Stimulated activated naive B cell treated with anti-CD40 and anti-IgM and Interleukin-4, amounts not matched to agents 10 μg/mL and 1 μg/mL and 100 μg/mL, for 72 hours (primary cell): ENCODE results near the gene IDI2.
"Not testable (repeated sequence)": the region's sequence is repeated elsewhere in the genome, so short reads cannot be mapped to it uniquely, and the experiment has no call there.

Experiments
- ATAC-seq, 2 donors: fragments of 150-1000 bp; cut with Tn5 transposase; replicated peaks; 2 replicates each; pipeline ENCODE4 v1.10.0; 2021; ENCODE audit warnings: moderate library complexity in 1 of 2
- DNase-seq: peaks from one replicate; pipeline ENCODE4 v3.0.0; 2021
- H3K27ac Mint-ChIP-seq: one replicate; pipeline ENCODE4 v1.8.0; 2022; ENCODE audit warnings: mild to moderate bottlenecking, mixed read lengths
- H3K27me3 Mint-ChIP-seq, 2 donors: one replicate each; pipeline ENCODE4 v1.8.0; 2022; ENCODE audit warnings: mixed read lengths in 2 of 2
- H3K36me3 Mint-ChIP-seq, 2 donors: one replicate each; pipeline ENCODE4 v1.8.0; 2022; ENCODE audit warnings: mixed read lengths in 2 of 2, mild to moderate bottlenecking in 1 of 2
- H3K4me1 Mint-ChIP-seq, 2 donors: one replicate each; pipeline ENCODE4 v1.8.0; 2022; ENCODE audit warnings: mixed read lengths in 2 of 2, mild to moderate bottlenecking in 1 of 2
- H3K4me3 Mint-ChIP-seq, 2 donors: one replicate each; pipeline ENCODE4 v1.8.0; 2022; ENCODE audit warnings: mild to moderate bottlenecking in 2 of 2, mixed read lengths in 2 of 2, moderate library complexity in 1 of 2
- H3K9me3 Mint-ChIP-seq, 2 donors: one replicate each; pipeline ENCODE4 v1.8.0; 2022; ENCODE audit warnings: mixed read lengths in 2 of 2, mild to moderate bottlenecking in 1 of 2

The IDI2 gene

DNA sequence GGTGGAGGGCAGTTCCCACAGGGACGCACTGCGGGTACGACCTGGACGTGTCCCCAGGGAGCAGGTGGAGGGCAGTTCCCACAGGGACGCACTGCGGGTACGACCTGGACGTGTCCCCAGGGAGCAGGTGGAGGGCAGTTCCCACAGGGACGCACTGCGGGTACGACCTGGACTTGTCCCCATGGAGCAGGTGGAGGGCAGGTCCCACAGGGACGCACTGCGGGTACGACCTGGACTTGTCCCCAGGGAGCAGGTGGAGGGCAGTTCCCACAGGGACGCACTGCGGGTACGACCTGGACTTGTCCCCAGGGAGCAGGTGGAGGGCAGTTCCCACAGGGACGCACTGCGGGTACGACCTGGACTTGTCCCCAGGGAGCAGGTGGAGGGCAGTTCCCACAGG lies 13.1 kb upstream of the IDI2 start:
- not testable (repeated sequence) for ATAC-seq, DNase-seq, H3K4me3 Mint-ChIP-seq, H3K27ac Mint-ChIP-seq, H3K27me3 Mint-ChIP-seq, H3K9me3 Mint-ChIP-seq
- Mint-ChIP-seq H3K36me3 (peaks cover 29 to 42% of the 10 kb centered on the region in 2 donors), H3K4me1 (peaks cover 20 to 27% of the 10 kb centered on the region in 2 donors)

DNA sequence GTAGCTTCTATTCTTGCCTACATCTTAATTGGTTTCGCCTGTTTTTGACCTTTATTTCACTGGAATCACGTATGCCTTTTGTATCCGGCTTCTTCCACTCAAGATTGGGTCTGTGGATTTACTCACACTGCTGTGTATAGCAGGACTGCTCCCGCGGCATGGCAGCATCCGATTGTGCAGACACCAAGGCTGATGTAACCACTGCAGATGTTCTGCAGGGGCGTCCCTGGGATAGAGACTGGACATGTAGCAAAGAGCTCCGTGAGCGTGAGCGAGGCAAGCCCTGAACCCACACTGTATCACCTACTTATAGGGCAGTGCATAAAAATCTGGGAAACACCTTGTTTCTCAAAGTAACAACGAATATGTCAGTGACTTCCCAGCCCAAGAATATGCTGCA lies 11.4 kb upstream of the IDI2 start:
- DNase-seq (no peak), ATAC-seq (no peak)
- Mint-ChIP-seq H3K4me1 (peaks cover 16 to 19% of the 10 kb centered on the region in 2 donors), H3K27ac (peak overlapping the region; percentile 78), H3K27me3 (no peaks in the 10 kb centered on the region), H3K9me3 (no peaks in the 10 kb centered on the region), H3K4me3 (no peak overlapping the region), H3K36me3 (peaks cover 22 to 38% of the 10 kb centered on the region in 2 donors)

DNA sequence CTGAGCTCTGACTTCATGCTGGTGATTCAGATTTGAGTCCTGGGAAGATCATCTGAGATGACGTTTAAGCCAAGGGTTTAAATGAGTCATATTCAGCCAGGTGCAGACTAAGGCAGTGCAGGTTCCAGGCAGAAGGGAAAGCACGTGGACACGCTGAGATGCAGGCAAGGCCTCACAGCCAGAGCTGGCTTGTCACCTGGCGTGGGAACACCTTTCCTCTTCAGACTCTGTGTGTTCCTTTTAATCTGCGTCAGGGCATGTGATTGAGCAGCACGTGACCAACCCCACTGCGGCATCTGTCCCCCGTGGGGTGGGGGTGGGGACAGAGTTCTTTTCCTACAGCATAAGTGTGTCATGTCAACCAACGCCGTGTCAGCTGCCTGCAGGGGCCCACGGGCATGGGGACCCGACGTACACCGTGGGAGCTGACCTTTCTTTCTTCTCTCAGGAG lies 10.7 kb upstream of the IDI2 start:
- peak; percentile 42 for DNase-seq
- Mint-ChIP-seq H3K9me3 (no peaks in the 10 kb centered on the region), H3K27ac (peak overlapping the region; percentile 93)

DNA sequence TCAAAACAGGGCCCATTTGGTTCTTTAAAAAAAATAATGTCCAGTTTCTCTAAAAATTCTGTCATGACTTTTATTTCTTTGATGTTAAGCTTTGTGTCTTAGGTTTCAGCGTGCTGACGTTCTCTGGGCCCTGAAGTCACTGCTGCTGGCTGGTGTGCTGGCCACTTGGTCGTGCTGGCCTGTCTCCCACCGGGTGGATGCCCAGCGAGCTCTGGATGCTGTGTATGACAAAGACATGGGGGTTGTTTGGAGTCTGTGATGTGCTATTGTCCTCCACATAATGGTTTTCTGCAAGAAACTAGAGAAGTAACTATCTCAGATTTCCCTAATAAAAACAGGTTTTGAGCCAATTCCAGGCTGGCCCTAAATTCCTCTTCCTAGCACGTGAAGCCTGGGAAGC lies 9.5 kb upstream of the IDI2 start:
- DNase-seq (no peak), ATAC-seq (no peak)
- Mint-ChIP-seq H3K4me1 (peaks cover 14 to 19% of the 10 kb centered on the region in 2 donors), H3K4me3 (no peak overlapping the region), H3K27me3 (no peaks in the 10 kb centered on the region), H3K36me3 (peaks cover 21 to 33% of the 10 kb centered on the region in 2 donors), H3K27ac (no peak overlapping the region), H3K9me3 (no peaks in the 10 kb centered on the region)

More for the DNA sequence above, 10.7 kb upstream of the IDI2 start:
- no peak overlapping the region for H3K4me3 Mint-ChIP-seq
- H3K27me3 Mint-ChIP-seq = no peaks in the 10 kb centered on the region
- H3K4me1 Mint-ChIP-seq = peaks cover 16 to 19% of the 10 kb centered on the region in 2 donors
- ATAC-seq = peak; percentile 60 to 97
- peaks cover 22 to 38% of the 10 kb centered on the region in 2 donors for H3K36me3 Mint-ChIP-seq

DNA sequence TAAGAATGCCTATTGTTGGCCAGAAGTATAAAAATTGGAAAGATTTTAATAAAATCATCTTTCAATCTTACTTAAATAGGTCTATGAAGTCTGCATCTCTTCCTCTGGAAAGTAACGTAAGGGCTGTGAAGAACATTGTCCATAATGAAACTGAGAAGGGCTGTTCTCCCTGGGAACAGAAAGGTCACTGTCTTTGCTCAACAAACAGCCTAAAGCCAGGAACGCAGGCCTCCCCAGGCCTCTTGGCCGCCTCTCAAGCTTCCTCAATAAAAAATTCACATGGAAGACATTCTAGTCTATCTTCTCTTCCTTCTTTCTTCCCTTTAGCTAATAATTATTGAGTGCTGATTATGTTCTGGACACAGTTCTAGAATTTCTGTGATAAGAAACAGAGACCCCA lies 9.1 kb upstream of the IDI2 start:
- Mint-ChIP-seq H3K27me3 (no peaks in the 10 kb centered on the region), H3K27ac (no peak overlapping the region), H3K4me3 (no peak overlapping the region), H3K36me3 (peaks cover 19 to 31% of the 10 kb centered on the region in 2 donors), H3K4me1 (peaks cover 12 to 19% of the 10 kb centered on the region in 2 donors), H3K9me3 (no peaks in the 10 kb centered on the region)
- DNase-seq = no peak
- no peak for ATAC-seq

DNA sequence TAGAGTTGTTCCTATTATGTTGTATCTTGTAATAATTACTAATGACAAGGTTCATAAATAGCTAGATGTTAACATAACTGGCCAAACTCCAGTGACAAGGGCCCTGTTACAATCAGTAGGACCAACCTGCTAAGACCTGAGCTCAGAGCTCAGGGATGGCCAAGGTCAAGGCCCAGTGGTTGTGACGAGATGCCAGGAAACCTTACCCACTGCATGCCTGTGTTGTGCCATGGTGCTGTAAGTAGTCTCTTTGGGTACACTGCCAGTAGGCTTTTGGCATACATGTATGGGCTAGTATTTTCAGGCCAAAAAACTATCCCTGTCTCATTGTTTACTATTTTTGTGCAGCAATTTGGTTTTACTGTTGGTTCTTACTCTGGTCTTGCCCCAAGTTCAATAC lies 7.9 kb upstream of the IDI2 start:
- peaks cover 12 to 19% of the 10 kb centered on the region in 2 donors for H3K4me1 Mint-ChIP-seq
- peaks cover 19 to 32% of the 10 kb centered on the region in 2 donors for H3K36me3 Mint-ChIP-seq
- H3K4me3 Mint-ChIP-seq = no peak overlapping the region
- ATAC-seq = no peak
- no peaks in the 10 kb centered on the region for H3K9me3 Mint-ChIP-seq
- H3K27ac Mint-ChIP-seq = no peak overlapping the region
- H3K27me3 Mint-ChIP-seq = no peaks in the 10 kb centered on the region
- DNase-seq = no peak

DNA sequence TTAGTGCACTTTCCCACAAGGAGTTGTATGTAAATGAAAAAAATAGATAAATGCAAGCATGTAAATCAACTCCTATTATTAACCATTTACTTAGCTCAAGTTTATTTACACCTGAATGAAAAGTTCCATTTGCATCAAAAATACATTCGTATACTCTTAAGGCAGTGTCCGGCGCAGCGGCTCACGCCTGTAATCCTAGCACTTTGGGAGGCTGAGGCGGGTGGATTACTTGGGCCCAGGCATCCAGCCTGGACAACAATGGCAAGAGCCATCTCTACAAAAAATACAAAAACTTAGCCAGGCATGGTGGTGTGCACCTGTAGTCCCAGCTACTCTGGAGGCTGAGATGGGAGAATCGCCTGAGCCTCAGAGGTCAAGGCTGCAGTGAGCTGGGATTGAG lies 4.2 kb upstream of the IDI2 start:
- ATAC-seq (no peak), DNase-seq (no peak)
- Mint-ChIP-seq H3K4me3 (no peak overlapping the region), H3K27ac (no peak overlapping the region), H3K36me3 (peaks cover 7 to 14% of the 10 kb centered on the region in 2 donors), H3K9me3 (no peaks in the 10 kb centered on the region), H3K27me3 (no peaks in the 10 kb centered on the region), H3K4me1 (no peaks in the 10 kb centered on the region)

DNA sequence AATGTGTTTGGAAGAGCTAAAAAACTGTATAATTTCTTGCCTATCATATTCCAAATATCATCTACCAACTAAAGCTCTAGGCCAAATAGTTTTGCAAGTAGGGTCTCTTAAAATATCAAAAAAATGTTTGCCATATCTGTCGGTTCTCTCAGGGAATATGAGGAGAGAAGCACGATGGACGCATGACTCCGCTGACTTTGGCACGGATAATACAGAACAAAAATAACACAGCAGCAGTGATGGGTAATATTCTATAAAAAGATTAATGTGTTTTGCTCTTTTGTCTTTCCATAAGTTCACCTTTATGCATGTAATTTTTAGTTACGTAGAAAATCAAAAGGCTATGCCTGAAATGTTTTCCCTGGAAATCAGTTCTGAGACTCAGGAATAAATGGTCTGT lies 919 bp upstream of the IDI2 start:
- H3K27ac Mint-ChIP-seq = no peak overlapping the region
- ATAC-seq = no peak
- H3K4me3 Mint-ChIP-seq = no peak overlapping the region
- no peaks in the 10 kb centered on the region for H3K27me3 Mint-ChIP-seq
- H3K36me3 Mint-ChIP-seq = peaks cover 19 to 30% of the 10 kb centered on the region in 2 donors
- no peaks in the 10 kb centered on the region for H3K4me1 Mint-ChIP-seq
- no peaks in the 10 kb centered on the region for H3K9me3 Mint-ChIP-seq
- no peak for DNase-seq

DNA sequence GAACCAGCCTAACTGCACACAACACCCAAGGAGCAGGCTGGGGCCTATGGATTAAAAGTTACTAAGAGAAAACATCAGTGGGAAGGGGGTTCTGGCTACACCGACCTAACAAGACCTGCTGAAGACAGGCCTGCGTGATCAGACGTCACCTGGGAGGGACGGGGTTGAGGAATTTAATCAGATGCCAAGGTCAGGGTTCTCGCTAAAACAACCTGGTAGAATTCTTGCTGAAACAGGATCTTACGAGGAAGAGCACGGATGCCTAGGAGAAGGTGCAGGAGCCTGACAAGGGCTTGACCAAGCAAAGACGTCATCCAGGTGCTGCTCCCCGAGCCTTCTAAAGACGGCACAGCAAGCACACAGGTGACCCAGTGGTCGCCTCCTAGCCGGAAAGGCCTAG lies 1.6 kb downstream of the IDI2 start:
- ATAC-seq = no peak
- Mint-ChIP-seq H3K4me1 (no peaks in the 10 kb centered on the region), H3K27me3 (no peaks in the 10 kb centered on the region), H3K36me3 (peaks cover 25 to 53% of the 10 kb centered on the region in 2 donors), H3K4me3 (no peak overlapping the region), H3K27ac (no peak overlapping the region), H3K9me3 (no peaks in the 10 kb centered on the region)
- DNase-seq = no peak

DNA sequence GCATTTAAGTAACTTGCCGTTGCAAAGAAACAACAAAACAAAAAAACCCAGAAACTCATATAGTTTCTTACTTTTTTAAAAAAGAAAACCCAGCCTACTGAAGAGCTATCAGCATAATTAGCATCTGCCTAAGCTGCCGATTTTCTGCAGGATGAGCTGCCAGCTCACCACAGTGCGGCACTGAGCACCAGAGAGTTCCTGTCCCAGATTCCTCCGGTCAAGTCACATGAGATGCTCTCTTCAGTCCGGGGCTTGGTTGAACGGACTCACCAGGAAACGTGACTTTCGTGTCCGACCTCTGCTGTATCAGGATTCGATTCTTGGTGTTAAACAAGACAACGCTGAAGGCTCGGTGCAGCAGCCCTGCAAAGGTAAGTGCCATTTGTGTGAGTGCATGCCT lies 3.2 kb downstream of the IDI2 start:
- H3K27ac Mint-ChIP-seq = no peak overlapping the region
- H3K4me1 Mint-ChIP-seq = no peaks in the 10 kb centered on the region
- peaks cover 27 to 61% of the 10 kb centered on the region in 2 donors for H3K36me3 Mint-ChIP-seq

DNA sequence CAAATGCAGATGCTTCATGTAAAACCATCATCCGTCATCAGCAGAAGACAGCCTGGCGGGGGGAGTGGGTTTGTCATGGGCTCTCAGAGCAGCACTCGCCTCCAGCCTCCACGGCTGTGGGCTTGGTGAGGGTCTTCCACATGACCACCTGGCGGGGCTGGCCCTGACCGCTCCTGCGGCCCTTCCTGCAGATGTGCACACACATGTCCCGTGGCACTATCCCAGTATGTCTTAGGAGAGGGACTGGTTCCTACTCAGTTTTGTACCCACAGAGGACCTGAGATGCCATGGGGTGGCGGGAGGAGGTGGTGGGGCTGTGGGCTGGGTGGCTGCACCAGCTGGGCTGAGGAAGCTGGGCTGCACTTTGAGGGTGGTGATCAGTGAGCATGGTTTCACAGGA lies 4.7 kb downstream of the IDI2 start:
- Mint-ChIP-seq H3K4me1 (no peaks in the 10 kb centered on the region), H3K27me3 (no peaks in the 10 kb centered on the region), H3K36me3 (peaks cover 29 to 67% of the 10 kb centered on the region in 2 donors), H3K4me3 (no peak overlapping the region), H3K9me3 (no peaks in the 10 kb centered on the region), H3K27ac (peak overlapping the region; percentile 67)
- peak in 1 of 2 donors; percentile 19 for ATAC-seq
- DNase-seq = no peak

More for the DNA sequence above, 3.2 kb downstream of the IDI2 start:
- ATAC-seq = no peak
- Mint-ChIP-seq H3K4me3 (no peak overlapping the region), H3K9me3 (no peaks in the 10 kb centered on the region), H3K27me3 (no peaks in the 10 kb centered on the region)
- no peak for DNase-seq

DNA sequence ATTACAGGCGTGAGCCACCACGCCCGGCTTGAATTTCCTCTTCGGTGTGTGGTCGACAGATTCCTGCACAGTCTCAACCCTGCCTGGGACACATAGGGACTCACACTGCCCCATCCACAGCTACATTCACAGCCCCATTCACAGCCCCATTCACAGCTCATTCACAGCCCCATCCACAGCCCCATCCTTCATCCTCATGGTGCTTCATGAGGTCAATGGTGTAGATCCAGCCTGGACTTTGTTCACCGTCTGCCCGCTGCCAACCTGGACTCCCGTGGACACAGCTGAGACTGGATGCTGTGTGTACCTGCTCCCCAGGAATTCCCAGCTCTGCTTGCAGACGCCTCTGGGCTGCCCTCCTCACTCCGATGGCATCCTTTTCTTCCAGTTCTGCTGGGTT lies 5.2 kb downstream of the IDI2 start:
- no peak for DNase-seq
- Mint-ChIP-seq H3K9me3 (no peaks in the 10 kb centered on the region), H3K4me3 (no peak overlapping the region), H3K36me3 (peaks cover 29 to 70% of the 10 kb centered on the region in 2 donors), H3K27ac (peak overlapping the region; percentile 67), H3K4me1 (no peaks in the 10 kb centered on the region), H3K27me3 (no peaks in the 10 kb centered on the region)
- ATAC-seq = peak in 1 of 2 donors; percentile 33

DNA sequence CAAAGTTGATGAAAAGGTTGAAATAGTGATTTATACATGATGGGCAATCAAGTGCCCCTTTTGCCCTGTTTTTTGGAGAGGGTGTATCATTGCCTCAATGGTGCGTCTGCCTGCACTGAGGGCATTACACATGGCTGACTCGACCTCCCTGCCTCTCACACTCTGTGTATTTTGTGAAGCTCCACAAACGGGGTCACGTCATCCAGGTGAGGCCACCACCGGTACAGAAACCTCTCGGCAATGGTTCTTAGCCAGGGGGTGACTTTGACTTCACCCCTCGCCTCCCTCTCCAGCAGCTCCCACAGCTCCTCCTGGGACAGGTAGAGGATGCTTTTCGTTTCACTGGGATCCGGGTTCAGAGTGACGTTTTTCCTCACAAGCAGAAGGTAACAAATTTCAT lies 6.3 kb downstream of the IDI2 start:
- no peak overlapping the region for H3K4me3 Mint-ChIP-seq
- H3K27me3 Mint-ChIP-seq = no peaks in the 10 kb centered on the region
- H3K9me3 Mint-ChIP-seq = no peaks in the 10 kb centered on the region
- H3K4me1 Mint-ChIP-seq = no peaks in the 10 kb centered on the region
- no peak overlapping the region for H3K27ac Mint-ChIP-seq
- no peak for DNase-seq
- peaks cover 33 to 70% of the 10 kb centered on the region in 2 donors for H3K36me3 Mint-ChIP-seq
- ATAC-seq = no peak

DNA sequence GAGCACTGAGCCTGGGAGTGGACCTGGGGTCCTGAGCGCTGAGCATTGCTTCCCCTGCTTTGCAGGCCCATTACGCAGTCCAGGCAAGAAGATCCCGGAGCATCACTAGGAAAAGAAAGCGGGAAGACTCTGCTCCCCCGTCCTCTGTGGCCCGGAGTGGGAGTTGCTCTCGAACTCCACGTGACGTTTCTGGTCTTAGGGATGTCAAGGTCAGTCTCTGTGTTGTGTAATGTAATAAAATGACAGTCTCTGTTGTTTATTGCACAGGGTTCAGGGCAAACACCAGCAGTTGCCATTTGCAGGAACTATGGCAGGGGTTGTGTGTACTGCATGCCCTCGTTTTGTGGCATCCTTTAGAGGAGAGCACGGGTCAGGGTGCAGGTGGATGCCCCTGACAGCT lies 10.0 kb downstream of the IDI2 start:
- H3K27me3 Mint-ChIP-seq = no peaks in the 10 kb centered on the region
- H3K4me1 Mint-ChIP-seq = no peaks in the 10 kb centered on the region
- no peak overlapping the region for H3K4me3 Mint-ChIP-seq
- ATAC-seq (no peak), DNase-seq (no peak)
- H3K36me3 Mint-ChIP-seq = peaks cover 48 to 76% of the 10 kb centered on the region in 2 donors
- no peaks in the 10 kb centered on the region for H3K9me3 Mint-ChIP-seq
- no peak overlapping the region for H3K27ac Mint-ChIP-seq

DNA sequence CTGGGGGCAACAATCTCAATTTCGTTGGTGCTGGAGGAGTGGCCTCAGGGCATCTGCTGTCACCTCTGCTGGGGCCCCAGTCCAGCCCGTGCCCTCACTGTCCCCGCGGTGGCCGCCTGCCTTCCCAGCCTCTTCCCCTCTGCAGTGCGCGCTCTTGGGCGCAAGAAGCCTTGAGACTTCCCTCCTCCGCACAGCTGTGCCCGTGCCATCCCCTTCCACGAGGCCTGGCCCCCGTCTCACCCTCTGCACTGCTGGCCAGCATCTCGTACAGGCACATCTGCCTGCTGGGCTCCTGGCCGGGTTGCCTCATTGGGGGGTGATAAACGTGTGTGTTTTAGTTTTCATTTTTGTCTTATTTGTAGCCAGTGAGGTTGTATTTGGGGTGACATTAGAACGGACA lies 14.0 kb downstream of the IDI2 start:
- Mint-ChIP-seq H3K4me1 (peaks cover 0 to 2% of the 10 kb centered on the region in 2 donors), H3K27me3 (no peaks in the 10 kb centered on the region), H3K36me3 (peaks cover 51 to 76% of the 10 kb centered on the region in 2 donors), H3K27ac (no peak overlapping the region), H3K4me3 (no peak overlapping the region), H3K9me3 (no peaks in the 10 kb centered on the region)
- DNase-seq (no peak), ATAC-seq (no peak)

DNA sequence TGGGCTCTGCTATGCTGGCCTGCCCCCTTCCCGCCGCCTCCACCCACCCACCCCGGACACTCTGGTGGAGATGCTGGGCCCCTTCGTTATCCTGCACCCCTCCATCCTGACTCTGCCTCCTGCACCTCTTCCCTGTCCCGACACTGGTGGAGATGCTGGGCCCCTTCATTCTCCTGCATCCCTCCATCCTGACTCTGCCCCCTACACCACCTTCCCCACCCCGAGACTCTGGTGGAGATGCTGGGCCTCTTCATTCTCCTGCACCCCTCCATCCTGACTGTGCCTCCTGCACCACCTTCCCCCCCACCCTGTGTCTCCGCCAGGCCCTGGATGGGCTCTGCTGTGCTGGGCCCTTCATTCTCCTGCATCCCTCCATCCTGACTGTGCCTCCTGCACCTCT lies 15.0 kb downstream of the IDI2 start:
- ATAC-seq (no peak), DNase-seq (no peak)
- Mint-ChIP-seq H3K4me3 (no peak overlapping the region), H3K27me3 (no peaks in the 10 kb centered on the region), H3K27ac (peak overlapping the region; percentile 16), H3K9me3 (no peaks in the 10 kb centered on the region), H3K36me3 (peaks cover 59 to 79% of the 10 kb centered on the region in 2 donors), H3K4me1 (peaks cover 0 to 2% of the 10 kb centered on the region in 2 donors)
